ENCODE measurements around the gene HDAC11. TPM values are rescaled to one million over a fixed set of nuclear protein-coding genes. Genes with fewer than 3 reads are reported as not detected.
A peak's percentile ranks its signal among the peaks of the same experiment; 100 is the strongest.

The HDAC11 gene
- total and polyA plus RNA-seq, 2 of the 13 experiments (the other 11 are each of a cell fraction or from before 2014, with no cell fraction given), result 13.7 to 33.1 TPM

DNA sequence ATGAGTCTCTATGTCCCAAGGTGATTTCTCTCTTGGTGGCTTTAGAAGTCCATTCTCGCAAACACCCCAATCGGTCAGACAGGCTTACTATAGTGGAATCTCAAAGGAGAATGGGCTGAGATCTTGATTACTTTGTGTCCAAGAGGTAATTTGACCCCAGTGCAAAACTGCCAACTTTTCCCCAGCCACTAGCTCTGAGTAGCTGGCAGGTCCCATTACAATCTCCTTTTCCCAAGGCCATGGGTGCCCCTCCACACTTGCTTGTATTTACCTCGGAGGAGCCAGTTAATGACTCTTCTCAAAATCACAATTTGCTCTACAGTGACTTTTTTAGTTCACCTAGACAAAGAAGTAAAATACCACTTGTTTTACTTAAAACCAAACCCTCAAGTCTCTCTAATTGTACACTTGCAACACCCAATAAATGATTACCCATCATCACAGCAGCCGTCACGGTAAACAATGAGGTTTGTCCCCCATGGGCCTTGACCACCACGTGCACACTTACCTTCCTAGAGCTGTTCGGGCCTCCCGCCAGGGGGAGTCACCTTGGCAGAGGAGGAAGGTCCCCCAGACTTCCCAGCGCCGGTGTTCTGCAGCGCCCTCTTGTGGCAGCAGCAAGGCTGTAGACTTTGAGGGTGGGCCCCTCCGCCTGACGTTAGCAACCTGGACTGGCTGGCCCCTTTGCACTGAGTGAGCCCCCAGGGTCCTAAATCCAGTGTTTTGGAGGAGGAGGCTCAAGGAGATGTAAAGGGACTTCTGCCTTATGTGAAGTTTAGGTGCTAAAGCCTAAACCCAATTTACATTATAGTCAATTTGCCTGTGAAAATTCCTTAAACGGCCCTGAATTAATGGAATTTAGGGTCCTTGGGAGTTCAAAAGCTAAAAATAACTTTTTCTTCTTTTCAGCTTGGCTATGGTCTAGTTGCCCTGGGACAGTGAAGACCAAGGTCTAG lies 18.7 kb upstream of the HDAC11 start (continued):
- TF ChIP-seq, protein P1, sequence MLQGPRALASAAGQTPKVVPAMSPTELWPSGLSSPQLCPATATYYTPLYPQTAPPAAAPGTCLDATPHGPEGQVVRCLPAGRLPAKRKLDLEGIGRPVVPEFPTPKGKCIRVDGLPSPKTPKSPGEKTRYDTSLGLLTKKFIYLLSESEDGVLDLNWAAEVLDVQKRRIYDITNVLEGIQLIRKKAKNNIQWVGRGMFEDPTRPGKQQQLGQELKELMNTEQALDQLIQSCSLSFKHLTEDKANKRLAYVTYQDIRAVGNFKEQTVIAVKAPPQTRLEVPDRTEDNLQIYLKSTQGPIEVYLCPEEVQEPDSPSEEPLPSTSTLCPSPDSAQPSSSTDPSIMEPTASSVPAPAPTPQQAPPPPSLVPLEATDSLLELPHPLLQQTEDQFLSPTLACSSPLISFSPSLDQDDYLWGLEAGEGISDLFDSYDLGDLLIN (CRISPR knock-in tag; IDR thresholded peaks at IDR 0.05; ENCODE audit: borderline replicate concordance), result no peak
- TF ChIP-seq RBM22 (optimal IDR thresholded peaks at IDR 0.05; ENCODE audit: low read length) (no peak), ZNF788 (CRISPR knock-in tag; IDR thresholded peaks at IDR 0.05; ENCODE audit: borderline replicate concordance) (peak; percentile 93; the same call in 1 of the 2 replicates), TBX3 (IDR thresholded peaks at IDR 0.05; ENCODE audit: borderline replicate concordance) (no peak), THAP7 (CRISPR knock-in tag; IDR thresholded peaks at IDR 0.05) (no peak), ZNF773 (CRISPR knock-in tag; IDR thresholded peaks at IDR 0.05; ENCODE audit: borderline replicate concordance) (no peak), ZBTB7B (CRISPR knock-in tag; IDR thresholded peaks at IDR 0.05) (peak; percentile 95), ZNF761 (CRISPR knock-in tag; conservative IDR thresholded peaks at IDR 0.05) (no peak), SNAI1 (CRISPR knock-in tag; IDR thresholded peaks at IDR 0.05; ENCODE audit: borderline replicate concordance) (no peak; the same call in 1 of the 2 replicates), CHD2 (IDR thresholded peaks at IDR 0.05; ENCODE audit: low read depth, low read length) (no peak), MIXL1 (CRISPR knock-in tag; IDR thresholded peaks at IDR 0.05) (peak; percentile 91), ZKSCAN1 (IDR thresholded peaks at IDR 0.05; ENCODE audit: low read length) (no peak), CREB1 (IDR thresholded peaks at IDR 0.05) (peak; percentile 44), CREB1 (CRISPR knock-in tag; IDR thresholded peaks at IDR 0.05) (no peak), ZNF75D (CRISPR knock-in tag; IDR thresholded peaks at IDR 0.05; ENCODE audit: borderline replicate concordance) (no peak), SMAD3 (CRISPR knock-in tag; IDR thresholded peaks at IDR 0.05) (peak; percentile 74; the same call in 1 of the 2 replicates), MZF1 (CRISPR knock-in tag; IDR thresholded peaks at IDR 0.05; ENCODE audit: borderline replicate concordance) (no peak), PPARG (CRISPR knock-in tag; conservative IDR thresholded peaks at IDR 0.05) (peak; percentile 40; the same call in 1 of the 2 replicates), PHF8 (CRISPR knock-in tag; IDR thresholded peaks at IDR 0.05) (peak; percentile 54; the same call in 1 of the 2 replicates), SP1 (IDR thresholded peaks at IDR 0.05) (no peak), SP1 (CRISPR knock-in tag; IDR thresholded peaks at IDR 0.05) (peak; percentile 69), NR2C2 (CRISPR knock-in tag; IDR thresholded peaks at IDR 0.05; ENCODE audit: borderline replicate concordance) (no peak)
- TF ChIP-seq, protein P2, sequence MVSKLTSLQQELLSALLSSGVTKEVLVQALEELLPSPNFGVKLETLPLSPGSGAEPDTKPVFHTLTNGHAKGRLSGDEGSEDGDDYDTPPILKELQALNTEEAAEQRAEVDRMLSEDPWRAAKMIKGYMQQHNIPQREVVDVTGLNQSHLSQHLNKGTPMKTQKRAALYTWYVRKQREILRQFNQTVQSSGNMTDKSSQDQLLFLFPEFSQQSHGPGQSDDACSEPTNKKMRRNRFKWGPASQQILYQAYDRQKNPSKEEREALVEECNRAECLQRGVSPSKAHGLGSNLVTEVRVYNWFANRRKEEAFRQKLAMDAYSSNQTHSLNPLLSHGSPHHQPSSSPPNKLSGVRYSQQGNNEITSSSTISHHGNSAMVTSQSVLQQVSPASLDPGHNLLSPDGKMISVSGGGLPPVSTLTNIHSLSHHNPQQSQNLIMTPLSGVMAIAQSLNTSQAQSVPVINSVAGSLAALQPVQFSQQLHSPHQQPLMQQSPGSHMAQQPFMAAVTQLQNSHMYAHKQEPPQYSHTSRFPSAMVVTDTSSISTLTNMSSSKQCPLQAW (CRISPR knock-in tag; IDR thresholded peaks at IDR 0.05), result peak; percentile 67; the same call in 1 of the 2 replicates
- TF ChIP-seq, protein P3, sequence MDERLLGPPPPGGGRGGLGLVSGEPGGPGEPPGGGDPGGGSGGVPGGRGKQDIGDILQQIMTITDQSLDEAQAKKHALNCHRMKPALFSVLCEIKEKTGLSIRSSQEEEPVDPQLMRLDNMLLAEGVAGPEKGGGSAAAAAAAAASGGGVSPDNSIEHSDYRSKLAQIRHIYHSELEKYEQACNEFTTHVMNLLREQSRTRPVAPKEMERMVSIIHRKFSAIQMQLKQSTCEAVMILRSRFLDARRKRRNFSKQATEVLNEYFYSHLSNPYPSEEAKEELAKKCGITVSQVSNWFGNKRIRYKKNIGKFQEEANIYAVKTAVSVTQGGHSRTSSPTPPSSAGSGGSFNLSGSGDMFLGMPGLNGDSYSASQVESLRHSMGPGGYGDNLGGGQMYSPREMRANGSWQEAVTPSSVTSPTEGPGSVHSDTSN (CRISPR knock-in tag; IDR thresholded peaks at IDR 0.05), result no peak

Measured in HepG2 (cell line).